HG03097 (cell line): ENCODE results near the gene FBXL22.
"Not testable (repeated sequence)": the region's sequence is repeated elsewhere in the genome, so short reads cannot be mapped to it uniquely, and the experiment has no call there.

ENCODE experiments used
- ATAC-seq: cut with Tn5 transposase; IDR thresholded peaks from one replicate; pipeline ENCODE4 v1.9.1; 2021; ENCODE audit not compliant: unreplicated experiment, low FRiP score

Gene FBXL22

DNA sequence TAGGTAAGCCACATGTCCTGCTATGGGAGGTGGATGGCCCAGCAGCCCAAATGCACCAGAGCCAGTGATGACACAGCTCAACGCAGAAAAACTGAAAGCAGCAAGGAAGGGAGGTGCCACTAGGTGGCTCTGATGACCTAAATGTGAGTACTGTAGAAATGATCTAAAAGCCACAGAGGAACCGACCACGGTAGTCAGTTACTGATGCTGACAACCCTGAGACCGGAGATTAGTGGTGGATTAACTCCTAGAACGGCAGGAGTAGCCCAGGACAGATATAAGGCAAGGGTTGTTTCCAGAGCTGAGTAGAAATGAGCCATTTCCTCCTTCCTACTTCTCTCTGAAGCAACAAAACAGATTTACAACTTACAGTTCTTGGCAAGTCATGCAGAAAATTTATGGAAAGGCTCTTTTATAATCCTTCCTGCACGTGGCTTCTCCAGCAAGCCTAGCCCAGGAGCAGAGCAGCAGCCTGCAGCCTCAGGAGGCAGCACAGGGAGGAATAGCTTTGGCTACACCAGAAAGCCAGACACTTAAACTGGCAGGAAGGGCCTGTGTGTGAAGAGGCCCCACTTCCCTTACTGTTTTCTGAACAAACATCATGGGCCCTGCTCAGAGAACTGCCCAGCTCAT lies 13.1 kb downstream of the FBXL22 start:
- ATAC-seq = peak; percentile 44

DNA sequence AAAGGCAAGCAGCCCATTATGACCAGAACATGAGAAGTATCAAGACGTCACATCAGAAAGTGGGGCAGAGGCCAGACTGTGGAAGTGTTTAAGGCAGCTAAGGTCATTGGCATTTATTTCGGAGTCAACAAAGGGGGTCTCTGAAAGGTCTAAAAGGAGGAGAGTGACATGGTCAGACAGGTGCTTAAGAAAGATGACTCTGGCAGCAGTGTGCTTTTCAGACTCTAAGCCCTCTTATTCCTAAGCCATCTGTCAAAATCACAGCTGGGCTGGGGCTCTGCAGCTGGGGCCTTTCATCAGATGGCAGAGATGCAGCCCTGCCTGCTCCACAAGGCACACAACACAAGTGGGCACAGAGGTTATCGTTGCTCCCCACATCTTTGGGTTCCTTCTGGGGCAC lies 14.0 kb downstream of the FBXL22 start:
- ATAC-seq = no peak

DNA sequence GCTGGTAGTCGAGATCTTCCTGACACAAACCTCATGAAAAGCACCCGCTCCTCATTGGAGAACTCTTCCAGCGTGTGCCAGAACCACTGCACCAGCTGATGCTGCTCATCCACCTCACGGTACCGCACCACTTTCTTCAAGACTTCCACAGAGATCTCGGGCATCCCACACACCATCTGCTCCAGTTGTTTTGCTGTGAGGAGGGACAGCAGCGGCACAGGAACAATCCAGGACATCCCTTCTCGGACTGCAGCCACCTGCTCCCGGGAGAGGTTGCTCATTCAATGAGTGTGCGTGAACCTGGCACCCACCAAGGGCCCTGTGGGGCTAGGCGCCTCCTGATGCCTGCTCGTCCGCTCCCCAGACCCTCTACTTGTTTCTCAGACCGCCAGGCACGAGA lies 15.1 kb downstream of the FBXL22 start:
- ATAC-seq = no peak

DNA sequence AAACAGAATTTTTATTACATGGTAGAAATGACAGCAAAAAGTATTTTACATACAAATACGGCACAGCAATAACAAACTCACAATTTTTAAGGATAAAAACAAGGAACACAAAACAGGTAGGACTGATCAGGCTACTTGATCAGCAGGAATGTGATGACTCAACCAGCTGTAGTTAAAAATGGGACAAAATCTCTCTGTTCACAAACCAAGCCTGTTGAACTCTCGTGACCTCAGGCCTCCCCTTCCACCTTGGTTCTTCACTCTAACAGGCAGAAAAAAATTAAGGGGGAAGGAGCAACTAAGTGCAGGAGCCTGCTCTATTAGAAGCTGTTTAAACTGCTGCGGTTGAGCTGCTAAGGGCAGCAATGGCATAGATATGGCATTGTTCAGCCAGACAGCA lies 18.7 kb downstream of the FBXL22 start:
- ATAC-seq = no peak

DNA sequence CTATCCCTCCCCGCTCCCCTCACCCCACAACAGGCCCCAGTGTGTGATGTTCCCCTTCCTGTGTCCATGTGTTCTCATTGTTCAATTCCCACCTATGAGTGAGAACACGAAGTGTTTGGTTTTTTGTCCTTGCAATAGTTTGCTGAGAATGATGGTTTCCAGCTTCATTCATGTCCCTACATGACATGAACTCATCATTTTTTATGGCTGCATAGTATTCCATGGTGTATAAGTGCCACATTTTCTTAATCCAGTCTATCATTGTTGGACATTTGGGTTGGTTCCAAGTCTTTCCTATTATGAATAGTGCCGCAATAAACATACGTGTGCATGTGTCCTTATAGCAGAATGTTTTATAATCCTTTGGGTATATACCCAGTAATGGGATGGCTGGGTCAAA lies 20.0 kb downstream of the FBXL22 start:
- not testable (repeated sequence) for ATAC-seq

DNA sequence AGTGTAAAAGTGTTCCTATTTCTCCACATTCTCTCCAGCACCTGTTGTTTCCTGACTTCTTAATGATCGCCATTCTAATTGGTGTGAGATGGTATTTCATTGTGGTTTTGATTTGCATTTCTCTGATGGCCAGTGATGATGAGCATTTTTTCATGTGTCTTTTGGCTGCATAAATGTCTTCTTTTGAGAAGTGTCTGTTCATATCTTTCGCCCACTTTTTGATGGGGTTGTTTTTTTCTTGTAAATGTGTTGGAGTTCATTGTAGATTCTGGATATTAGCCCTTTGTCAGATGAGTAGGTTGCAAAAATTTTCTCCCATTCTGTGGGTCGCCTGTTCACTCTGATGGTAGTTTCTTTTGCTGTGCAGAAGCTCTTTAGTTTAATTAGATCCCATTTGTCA lies 20.4 kb downstream of the FBXL22 start:
- ATAC-seq = not testable (repeated sequence)

DNA sequence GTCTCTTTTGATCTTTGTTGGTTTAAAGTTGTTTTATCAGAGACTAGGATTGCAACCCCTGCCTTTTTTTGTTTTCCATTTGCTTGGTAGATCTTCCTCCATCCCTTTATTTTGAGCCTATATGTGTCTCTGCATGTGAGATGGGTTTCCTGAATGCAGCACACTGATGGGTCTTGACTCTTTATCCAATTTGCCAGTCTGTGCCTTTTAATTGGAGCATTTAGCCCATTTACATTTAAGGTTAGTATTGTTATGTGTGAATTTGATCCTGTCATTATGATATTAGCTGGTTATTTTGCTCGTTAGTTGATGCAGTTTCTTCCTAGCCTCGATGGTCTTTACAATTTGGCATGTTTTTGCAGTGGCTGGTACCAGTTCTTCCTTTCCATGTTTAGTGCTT lies 23.6 kb downstream of the FBXL22 start:
- ATAC-seq = not testable (repeated sequence)

DNA sequence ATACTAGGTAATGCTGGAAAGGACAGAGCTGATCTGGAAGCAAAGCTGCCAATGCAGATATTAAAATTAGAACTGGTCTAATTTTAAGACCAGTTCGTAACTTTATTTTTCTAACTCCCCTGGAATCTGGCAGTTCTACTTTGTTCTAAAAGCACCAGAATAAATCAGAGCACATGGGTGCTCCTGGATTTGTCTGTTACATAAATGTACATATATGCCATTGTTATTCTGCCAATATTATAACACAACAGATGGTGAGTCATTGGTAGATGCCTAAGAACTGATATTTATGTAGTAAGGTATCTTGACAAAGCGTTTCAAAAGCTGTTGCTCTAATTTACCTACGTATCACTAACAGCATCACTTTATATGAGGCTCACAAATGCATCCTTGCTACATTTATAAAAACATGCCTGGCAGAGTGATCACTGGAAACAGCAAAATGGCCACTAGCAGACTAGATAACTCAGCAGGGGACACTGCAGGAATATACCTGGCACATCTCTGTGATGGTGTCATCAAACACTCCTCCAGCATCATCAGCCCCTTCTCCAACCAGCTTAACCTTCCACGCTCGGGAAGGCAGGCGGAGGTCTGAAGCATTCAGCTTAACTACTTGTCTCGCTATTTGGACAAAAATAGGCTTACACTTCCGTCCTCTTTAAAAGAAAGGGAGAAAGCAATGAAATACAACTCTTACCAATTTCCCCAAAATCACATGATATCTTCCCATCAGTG lies 26.2 kb downstream of the FBXL22 start:
- ATAC-seq = no peak

DNA sequence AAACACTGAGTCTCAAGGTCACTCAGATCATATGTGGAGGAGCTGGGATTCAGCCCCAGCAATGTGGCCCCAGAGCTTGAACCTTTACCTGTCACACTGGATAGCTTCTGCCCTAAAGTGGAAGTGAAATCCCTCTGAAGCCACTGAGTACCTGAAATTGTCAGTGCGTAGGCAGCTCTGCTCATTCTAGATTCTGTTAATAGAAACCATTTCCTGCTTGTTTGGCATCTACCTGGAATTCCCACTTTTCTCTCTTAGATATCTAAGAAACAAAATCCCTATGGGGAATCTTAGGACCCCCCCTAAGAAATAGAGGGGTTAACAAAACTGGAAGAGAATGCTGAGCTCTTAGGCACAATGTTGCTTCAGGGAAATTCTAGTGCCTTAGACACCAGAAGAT lies 29.8 kb downstream of the FBXL22 start:
- ATAC-seq = no peak

DNA sequence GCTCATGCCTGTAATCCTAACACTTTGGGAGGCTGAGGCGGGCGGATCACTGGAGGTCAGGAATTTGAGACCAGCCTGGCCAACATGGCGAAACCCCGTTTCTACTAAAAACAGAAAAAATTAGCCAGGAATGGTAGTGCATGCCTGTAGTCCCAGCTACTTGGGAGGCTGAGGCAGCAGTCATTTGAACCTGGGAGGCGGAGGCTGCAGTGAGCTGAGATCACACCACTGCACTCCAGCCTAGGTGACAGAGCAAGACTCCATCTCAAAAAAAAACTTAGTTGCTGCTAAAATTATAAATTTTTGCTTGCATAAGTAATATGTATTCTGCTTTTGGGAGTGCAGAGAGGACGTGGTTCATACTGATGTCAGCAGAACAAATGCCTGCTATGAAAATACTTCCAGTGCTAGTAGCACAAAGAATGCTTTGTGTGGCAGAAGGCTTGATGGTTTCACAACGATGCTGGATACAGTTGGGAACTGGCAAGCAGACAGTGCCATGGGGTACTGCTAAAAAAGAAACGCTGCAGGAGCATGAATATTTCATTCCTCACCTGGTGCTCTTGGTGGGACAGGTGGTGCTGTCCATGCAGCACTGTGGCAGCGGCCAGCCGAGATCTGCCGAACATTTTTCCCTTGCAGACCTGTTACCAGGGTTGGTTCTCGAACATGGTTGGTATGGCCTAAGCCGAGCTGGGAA lies 31.1 kb downstream of the FBXL22 start:
- no peak for ATAC-seq

DNA sequence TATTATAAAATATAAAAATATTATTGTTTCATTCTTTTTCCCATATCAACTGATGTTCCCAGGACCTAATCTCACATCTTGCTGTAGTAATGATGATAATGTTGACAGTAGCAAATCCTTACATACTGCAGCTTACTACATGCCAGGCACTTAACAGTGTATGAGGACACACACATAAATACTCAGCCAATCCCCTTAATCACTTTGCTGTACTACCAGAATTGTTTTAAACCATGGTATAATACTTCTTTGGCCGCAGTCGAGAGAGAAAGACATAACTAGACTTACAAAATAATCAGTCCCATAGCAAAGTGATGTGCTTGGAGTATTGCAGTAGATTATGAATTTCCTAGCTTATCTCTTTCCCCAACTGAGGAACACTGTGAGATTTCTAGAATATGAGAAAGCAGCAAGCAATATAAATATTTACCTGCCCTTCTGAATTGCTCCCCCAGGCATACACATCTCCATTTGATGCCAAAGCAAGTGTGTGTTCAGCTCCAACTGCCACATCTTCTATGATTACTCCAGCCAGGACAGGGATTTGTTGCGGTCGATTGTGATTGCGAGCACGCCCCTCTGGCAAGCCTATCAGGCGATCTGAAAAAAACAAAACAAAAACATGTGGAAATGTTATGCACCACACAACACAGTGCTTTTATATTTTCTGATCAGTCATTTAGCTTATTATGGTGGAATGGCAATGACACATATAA lies 33.0 kb downstream of the FBXL22 start:
- ATAC-seq = no peak

DNA sequence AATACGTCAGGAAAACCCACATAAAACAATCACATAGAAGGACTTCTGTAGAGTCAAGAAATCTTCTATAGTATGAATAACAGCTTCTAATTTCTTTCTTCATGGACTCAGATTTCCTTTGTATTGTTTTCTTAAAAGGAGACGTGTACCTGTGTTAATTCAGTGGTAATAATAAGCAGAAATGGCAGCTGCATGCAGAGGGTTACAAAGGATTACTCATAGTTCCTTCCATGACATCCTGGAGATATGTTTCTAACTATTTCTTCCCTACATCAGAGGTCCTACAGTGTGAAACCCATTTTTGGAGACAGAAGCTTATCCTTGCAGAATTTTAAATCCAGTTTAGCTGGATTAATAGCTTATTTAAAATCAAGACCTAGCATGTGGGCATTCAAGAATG lies 36.1 kb downstream of the FBXL22 start:
- no peak for ATAC-seq

DNA sequence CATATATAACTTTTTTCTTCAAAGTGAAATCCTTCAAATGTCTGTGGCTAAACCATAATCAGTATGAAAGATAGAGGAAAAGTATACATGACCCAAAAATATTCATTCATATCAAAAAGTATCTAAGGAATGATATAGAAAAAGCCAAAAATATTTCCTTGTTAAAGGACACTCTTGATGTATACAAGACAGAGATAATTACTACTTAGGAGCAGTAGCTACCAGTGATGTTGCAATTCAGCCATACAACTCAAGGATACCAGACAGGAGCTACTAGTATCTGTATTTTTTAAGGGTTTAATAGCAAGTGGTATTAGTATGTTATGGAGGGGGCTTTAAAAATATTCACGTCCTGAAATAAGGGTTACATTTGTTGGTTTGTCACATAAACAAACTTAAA lies 37.0 kb downstream of the FBXL22 start:
- no peak for ATAC-seq

DNA sequence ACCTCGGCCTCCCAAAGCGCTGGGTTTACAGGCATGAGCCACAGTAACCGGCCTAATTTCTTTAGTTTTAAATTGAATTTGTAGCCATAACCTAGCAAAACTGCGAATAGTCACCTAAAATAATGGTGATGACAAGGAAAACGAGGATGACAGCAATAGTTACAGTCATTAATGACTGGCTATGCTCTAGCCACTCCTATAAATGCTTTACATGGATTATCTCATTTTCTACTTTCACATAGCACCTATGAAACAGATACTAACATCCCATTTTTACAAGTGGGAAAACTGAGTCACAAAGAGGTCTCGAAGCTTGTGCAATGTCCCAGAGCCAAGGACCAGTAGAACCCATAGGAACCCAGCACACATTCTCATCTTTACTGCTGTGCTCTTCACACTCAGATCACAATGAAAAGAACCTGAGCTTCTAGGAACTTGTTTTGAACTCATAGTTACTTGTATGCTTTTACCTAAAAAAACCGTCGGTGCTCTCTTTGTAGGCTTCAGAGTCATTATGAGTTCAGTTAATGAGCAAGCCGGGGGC lies 39.4 kb downstream of the FBXL22 start:
- no peak for ATAC-seq

DNA sequence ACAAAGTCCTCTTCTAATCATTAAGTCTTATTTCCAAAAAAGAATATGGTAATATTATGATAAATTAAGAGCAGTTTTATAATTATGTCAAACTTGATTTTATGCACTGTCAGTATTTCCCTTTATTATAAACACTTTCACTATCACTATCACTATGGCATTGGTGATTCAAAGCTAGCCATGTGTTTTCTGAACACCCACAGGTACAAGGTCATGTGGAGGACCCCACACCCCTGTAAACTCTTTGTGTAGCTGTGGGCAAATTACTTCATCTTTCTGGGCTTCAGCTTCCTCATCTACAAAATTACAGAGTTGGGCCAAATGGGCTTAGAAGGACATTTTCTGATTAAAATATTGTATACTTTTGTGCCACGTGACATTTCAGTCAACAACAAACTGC lies 41.7 kb downstream of the FBXL22 start:
- no peak for ATAC-seq

DNA sequence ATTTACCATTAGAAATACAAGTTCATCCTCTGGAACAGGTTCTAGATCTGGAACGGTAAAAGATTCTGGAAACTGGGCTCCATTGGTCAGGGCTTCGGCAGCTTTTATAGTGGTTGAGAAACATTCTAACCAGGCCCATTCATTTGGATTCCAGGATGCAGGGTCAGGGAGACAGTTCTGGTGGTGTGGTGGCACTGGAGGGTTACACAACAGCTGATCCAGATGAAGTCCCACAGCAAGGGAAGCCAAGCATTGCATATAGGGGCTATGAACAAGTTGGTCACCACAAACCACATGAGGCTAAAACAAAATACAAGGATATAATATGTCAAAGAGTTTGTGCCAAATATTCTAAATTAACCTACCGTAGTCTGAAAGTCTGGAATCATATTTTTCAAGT lies 43.0 kb downstream of the FBXL22 start:
- no peak for ATAC-seq
